ENCODE measurements around the gene YY2.
"Not testable (repeated sequence)": the region's sequence is repeated elsewhere in the genome, so short reads cannot be mapped to it uniquely, and the experiment has no call there.

Gene YY2

GRCh38 chrX:21855937-21856415, at the start of gene YY2:
Gene YY2 (plus strand): TSS chrX:21855987. CDS start chrX:21856485, 498 bp downstream.
- DNase-seq: no peak

DNA sequence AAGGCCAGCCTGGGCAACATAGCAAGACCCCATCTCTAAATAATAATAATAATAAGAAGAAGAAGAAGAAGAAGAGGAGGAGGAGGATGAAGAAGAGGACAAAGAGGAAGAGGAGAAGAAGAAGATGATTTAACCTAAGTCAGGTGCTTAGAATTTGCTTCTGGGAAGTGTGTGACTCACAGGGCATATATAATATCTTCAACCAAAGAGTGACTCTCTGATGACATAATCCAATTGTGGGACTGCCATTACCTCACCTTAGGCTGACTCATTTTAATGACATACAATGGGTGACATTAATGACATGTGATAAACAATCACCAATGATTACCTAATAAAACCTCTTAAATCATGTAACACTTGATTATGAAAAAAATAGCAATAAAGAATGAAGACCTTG, 49.1 kb upstream of the YY2 start:
- DNase-seq: no peak

DNA sequence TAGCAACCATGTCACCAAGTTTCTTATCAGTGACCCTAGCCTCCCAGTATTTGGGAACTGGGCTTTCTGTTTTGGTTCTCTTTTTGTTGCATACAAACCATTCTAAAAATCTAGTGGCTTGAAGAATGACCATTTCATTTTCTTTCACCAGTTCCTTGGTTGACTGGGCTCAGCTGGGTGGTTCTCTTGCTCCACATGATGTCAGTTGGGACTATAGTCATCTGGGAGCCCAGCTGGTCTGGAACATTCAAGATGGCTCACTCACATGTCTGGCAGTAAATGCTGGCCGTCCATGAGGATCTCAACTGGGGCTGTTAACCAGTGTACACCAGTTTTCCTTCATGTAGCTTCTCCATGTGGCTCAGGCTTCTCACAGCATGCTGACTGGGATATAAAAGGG, 44.0 kb upstream of the YY2 start:
- DNase-seq: no peak

DNA sequence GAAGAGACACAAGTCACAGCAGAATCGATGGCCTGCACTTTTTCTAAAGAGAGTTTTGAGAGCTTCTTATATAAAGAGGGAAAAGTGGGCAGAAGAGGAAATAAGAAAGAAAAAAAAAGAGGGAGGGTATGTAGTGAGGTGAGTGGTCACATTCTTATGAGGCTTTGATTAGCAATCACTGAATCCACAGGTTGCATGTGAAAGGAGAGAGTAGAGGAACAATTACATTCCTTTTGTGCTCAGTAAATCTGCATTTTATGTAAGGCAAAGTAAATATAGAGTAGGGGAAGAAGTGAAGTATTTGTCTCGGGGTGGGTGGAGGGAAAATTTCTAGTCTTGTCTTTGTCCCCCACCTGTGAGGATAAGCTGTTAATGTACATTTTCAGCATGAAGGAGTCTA, 43.2 kb upstream of the YY2 start:
- no peak for DNase-seq

DNA sequence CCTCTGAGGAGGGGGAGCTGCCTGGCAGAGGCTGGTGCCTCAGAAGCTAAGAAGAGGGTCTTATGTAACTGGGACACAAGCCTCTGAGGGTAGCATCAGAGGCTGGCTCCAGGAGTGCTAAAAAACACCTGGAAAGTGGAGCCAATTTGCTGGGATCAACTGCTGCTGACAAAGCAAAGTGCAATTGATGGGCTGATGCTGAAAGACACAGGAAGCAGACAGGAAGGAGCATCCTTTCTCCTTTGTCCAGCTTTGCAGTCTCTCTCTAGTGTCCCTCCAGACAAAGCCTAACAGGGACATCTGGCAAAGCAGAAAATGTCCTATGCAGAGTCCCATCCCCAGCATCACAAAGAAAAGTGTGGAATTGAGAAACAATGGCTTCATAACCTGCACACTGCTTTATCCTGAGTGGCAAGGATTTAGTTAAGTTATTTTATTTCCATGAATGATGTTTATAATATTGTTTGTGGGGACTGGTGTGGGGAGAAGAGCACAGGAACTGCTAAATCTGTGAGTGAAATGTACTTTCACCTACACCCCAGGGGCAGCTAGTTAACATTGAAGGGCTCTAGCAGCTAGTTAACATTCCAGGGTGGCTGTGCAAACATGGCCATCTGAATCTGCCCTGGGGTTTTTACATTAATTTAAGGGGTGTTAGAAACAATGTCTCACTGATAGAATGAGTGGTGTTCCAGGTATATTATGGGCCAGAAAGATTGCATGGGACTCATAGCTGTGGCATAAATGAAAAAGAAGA, 42.0 kb upstream of the YY2 start:
- no peak for DNase-seq

GRCh38 chrX:21816136-21816535, 39.7 kb upstream of the YY2 start:
- no peak for DNase-seq

DNA sequence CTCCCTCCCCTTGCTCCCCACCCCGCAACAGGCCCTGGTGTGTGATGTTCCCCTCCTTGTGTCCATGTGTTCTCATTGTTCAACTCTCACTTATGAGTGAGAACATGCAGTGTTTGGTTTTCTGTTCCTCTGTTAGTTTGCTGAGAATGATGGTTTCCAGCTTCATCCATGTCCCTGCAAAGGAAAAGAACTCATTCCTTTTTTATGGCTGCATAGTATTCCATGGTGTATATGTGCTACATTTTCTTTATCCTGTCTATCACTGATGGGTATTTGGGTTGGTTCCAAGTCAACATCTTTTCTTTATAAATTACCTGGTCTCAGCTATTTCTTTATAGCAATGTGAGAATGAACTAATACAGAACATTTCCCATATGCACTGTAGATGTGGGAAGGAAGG, 35.6 kb upstream of the YY2 start:
- not testable (repeated sequence) for DNase-seq

DNA sequence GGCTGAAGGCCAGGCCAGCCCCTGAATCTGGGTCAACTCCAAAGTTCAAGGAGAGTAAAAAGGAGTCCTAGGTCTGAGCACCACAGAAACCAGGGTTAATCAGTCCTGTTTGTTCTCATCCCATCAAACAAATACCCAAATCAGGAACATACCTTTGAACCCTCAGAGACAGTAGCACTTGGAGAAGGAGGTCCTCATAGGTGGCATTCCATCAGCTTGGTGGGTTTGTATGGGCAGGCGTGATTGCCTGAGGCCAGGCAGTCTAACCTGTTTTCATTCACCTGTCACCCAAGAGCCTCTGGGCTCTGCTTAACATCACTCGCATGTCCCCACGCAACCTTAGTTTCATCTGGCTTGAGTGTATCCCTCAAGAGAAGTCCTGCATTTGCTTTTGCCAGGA, 33.9 kb upstream of the YY2 start:
- DNase-seq: no peak

- DNase-seq: no peak
These were observed 24.3 kb upstream of the YY2 start for GRCh38 chrX:21831496-21831895.

GRCh38 chrX:21837056-21837455, 18.7 kb upstream of the YY2 start:
- DNase-seq: no peak

DNA sequence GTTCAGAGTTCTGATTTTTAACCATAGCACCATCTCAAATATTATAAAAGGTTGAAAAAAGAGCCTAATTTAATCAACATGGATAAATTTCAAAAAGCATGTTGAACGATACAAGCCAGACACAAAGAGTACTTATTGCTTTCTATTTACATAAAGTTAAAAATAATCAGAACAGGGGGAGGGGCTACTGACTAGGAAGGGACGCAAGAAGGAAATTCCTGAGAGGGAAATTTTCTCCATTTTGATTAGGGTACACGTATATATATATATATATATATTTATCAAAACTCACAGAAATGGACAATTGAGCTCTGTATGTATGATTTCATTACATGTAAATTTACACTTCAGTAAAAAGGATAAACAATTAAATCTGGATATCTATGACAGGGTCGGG, 16.9 kb upstream of the YY2 start:
- DNase-seq: peak; percentile 2

GRCh38 chrX:21839334-21840192, 16.2 kb upstream of the YY2 start, which contains the start of gene MBTPS2:
Gene MBTPS2 (plus strand): TSS chrX:21839617. CDS start chrX:21839735, 118 bp downstream.
- DNase-seq: peak; percentile 85

GRCh38 chrX:21840193-21840545, 15.6 kb upstream of the YY2 start:
- peak; percentile 3 for DNase-seq

DNA sequence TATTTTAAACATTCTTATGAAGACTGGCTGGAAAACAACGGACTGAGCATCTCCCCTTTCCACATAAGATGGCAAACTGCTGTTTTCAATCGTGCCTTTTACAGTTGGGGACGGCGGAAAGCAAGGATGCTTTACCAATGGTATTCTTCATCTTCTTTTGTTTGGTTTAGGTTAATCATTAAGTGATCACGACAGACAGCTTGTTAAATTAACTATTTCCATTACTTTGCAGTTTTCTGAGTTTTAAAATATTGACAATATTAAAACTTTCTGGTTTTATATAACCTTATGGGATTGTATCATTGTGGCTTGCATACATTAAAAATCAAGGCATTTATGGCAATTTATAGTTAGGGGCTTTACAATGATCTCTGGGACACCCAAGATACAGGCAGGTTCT, 12.6 kb upstream of the YY2 start:
- DNase-seq: no peak

DNA sequence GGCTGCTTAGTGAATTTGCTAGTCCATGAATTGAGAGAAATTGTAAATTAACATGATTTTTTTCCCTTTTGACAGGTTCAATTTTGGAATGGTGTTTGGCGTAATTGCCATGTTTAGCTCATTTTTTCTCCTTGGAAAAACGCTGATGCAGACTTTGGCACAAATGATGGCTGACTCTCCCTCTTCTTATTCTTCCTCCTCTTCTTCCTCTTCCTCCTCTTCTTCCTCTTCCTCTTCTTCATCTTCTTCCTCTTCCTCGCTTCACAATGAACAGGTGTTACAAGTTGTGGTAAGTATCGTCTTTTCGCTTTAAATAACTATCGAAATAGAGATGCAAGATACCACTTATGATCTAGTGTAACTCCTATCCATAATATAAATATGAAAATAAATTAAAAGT, 10.7 kb upstream of the YY2 start:
- no peak for DNase-seq

DNA sequence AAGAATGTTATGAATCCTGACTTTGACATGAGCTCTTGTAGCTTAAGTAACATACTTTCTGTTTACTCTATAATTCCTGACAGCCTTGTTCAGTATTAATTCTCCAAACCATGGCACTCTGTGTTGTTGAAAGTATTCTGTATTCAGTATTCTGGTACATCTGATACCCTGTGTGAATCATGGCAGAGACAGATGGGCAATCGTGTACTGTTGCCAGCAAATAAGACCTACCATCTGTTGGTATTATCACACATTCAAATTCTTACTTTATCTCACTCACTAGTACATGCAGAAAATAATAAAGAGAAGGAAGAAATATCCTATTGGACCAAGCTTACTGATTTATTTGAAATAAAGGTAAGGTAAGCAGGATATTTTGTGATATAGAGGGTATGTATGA, 8.4 kb upstream of the YY2 start:
- no peak for DNase-seq

- no peak for DNase-seq
These were observed 2.2 kb upstream of the YY2 start for GRCh38 chrX:21853578-21853977.

DNA sequence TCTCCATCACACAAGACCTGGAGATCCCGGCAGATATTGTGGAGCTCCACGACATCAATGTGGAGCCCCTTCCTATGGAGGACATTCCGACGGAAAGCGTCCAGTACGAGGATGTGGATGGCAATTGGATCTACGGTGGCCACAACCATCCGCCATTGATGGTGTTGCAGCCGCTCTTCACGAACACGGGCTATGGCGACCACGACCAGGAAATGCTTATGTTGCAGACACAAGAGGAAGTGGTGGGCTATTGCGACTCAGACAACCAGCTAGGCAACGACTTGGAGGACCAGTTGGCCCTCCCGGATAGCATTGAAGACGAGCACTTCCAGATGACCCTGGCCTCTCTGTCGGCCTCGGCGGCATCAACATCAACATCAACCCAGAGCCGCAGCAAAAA, 717 bp downstream of the YY2 start:
- DNase-seq: no peak

GRCh38 chrX:21863241-21863640, 7.5 kb downstream of the YY2 start:
- no peak for DNase-seq

DNA sequence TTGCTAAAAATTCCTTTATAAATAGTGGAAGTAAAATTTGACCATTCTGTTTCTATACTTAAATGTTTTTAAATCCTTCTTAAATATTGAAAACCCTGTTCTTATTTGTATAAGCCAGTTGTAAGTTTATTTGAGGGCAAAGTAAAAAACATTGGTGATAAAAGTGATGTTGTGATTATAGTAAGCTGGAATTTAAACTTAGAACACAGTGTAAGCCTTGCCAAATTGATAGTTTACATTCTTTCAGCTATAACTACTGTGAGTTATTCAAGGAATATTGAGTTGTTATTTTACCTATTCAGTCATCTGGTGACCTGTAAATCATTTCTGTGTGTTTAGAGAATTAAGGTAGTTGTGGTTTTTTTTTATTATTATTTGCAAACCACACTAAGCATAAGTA, 9.6 kb downstream of the YY2 start:
- no peak for DNase-seq

- DNase-seq: no peak
These were observed 14.7 kb downstream of the YY2 start for GRCh38 chrX:21870494-21870893.

GRCh38 chrX:21873063-21873775, 17.4 kb downstream of the YY2 start:
- no peak for DNase-seq

GRCh38 chrX:21874182-21874581, 18.4 kb downstream of the YY2 start:
- not testable (repeated sequence) for DNase-seq

- DNase-seq: no peak
These were observed 19.2 kb downstream of the YY2 start for GRCh38 chrX:21875013-21875412.
